Activated naive CD4-positive, alpha-beta T cell treated with anti-CD3 and anti-CD28 coated beads, Interleukin-2, amount 50 U/mL, for 24 hours (primary cell): ENCODE measurements around the gene ISG20.
A peak's percentile ranks its signal among the peaks of the same experiment; 100 is the strongest.

ENCODE experiments used
- H3K27ac Mint-ChIP-seq: one replicate; pipeline ENCODE4 v1.8.0; 2021; ENCODE audit warnings: mild to moderate bottlenecking, mixed read lengths
- H3K27me3 Mint-ChIP-seq: one replicate; pipeline ENCODE4 v1.8.0; 2021; ENCODE audit warnings: mixed read lengths
- H3K36me3 Mint-ChIP-seq: one replicate; pipeline ENCODE4 v1.8.0; 2021; ENCODE audit warnings: mixed read lengths
- H3K4me1 Mint-ChIP-seq: one replicate; pipeline ENCODE4 v1.8.0; 2021; ENCODE audit warnings: mixed read lengths
- H3K4me3 Mint-ChIP-seq: one replicate; pipeline ENCODE4 v1.8.0; 2021; ENCODE audit warnings: mild to moderate bottlenecking, mixed read lengths
- H3K9me3 Mint-ChIP-seq: one replicate; pipeline ENCODE4 v1.8.0; 2021; ENCODE audit warnings: mixed read lengths

The ISG20 gene

GRCh38 chr15:88638626-88639372 lies at the start of gene ISG20:
Gene ISG20 (plus strand): TSS chr15:88639016. CDS start chr15:88639367, 351 bp downstream.
- H3K36me3 Mint-ChIP-seq = peaks cover 19% of the 10 kb centered on the region
- peaks cover 80% of the 10 kb centered on the region for H3K4me1 Mint-ChIP-seq
- H3K4me3 Mint-ChIP-seq = peak within 1 kb of the TSS; percentile 92
- H3K27me3 Mint-ChIP-seq = no peaks in the 10 kb centered on the region
- no peaks in the 10 kb centered on the region for H3K9me3 Mint-ChIP-seq
- H3K27ac Mint-ChIP-seq = peak within 1 kb of the TSS; percentile 98

DNA sequence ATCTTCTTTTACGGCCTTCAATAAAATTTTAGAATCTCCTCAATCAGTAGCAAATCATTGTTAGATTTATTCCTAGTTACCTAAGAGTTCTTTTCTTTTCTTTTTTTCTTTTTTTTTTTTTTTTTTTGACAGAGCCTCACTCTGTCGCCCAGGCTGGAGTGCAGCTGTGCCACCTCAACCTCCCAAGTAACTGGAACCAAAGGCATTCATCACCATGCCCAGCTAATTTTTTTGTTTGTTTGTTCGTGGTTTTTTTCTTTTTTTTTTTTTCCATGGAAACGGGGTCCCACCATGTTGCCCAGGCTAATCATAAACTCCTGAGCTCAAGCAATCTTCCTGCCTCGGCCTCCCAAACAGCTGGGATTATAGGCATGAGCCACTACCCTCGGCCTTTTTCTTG lies 48.1 kb upstream of the ISG20 start:
- H3K36me3 Mint-ChIP-seq = no peaks in the 10 kb centered on the region
- H3K4me3 Mint-ChIP-seq = no peak overlapping the region
- H3K9me3 Mint-ChIP-seq = no peaks in the 10 kb centered on the region
- H3K27me3 Mint-ChIP-seq = no peaks in the 10 kb centered on the region
- H3K4me1 Mint-ChIP-seq = peaks cover 5% of the 10 kb centered on the region
- H3K27ac Mint-ChIP-seq = no peak overlapping the region

DNA sequence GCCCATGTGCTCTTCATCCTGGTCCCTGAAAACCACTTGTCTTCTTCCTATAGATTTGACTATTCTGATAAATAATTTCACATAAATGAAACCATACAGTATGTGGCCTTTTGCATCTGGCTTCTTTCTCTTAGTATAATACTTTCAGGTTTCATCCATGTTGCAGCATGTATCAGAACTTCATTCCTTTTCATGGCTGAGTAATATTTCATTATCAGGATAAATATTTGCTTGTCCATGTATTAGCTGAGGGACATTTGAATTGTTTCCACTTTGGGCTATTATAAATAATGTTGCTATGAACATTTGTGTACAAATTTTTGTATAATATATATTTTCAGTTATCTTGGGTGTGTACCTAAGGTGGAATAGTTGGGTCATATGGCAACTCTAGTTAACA lies 47.4 kb upstream of the ISG20 start:
- Mint-ChIP-seq H3K4me3 (no peak overlapping the region), H3K27ac (no peak overlapping the region), H3K9me3 (no peaks in the 10 kb centered on the region), H3K4me1 (peaks cover 5% of the 10 kb centered on the region), H3K27me3 (no peaks in the 10 kb centered on the region), H3K36me3 (no peaks in the 10 kb centered on the region)

GRCh38 chr15:88603885-88604284 lies 34.9 kb upstream of the ISG20 start:
- Mint-ChIP-seq H3K27me3 (peaks cover 45% of the 10 kb centered on the region), H3K36me3 (peaks cover 3% of the 10 kb centered on the region), H3K4me3 (peak overlapping the region; percentile 70), H3K27ac (no peak overlapping the region), H3K4me1 (peaks cover 24% of the 10 kb centered on the region), H3K9me3 (peaks cover 5% of the 10 kb centered on the region)

DNA sequence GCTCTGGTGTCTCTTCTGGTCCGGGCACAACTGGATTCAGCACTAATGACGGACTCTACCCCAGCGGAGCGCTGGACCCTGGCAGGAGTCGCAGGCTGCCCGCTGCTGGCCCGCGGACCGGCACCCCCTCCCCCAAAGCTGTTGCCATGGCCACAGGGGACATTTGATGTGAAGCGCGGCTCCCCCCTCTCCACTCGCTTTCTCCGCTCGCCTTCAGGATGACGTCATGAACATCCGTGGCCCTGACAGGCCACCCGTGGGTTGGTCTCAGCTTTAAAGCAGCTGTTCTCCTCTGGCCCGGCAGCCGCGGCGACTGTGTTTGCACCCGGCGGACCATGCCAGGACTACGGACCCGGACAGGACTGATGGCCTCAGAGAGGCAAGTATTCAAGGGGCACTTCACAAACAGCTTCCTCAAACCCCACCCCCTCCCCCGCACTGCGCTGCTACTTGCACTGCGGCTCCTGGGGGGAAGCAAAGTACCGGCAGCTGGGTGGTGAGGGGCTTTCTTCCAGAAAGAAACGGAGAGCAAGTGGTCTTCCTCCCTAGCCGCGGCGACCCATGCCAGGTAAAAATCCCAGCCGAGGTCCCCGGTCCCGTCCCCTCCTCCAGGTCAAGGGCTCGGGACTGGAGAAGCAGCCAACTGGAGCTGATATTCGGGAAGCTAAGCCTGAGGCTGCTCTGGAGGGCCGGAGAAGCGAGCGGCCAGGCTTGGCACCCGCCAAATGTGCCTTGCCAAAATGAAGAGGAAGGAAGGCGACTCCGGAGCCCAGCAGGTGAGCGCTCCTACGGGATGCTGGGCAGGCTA lies 34.2 kb upstream of the ISG20 start:
- Mint-ChIP-seq H3K27ac (no peak overlapping the region), H3K36me3 (peaks cover 3% of the 10 kb centered on the region), H3K9me3 (peaks cover 5% of the 10 kb centered on the region), H3K4me3 (peak overlapping the region; percentile 57), H3K4me1 (peaks cover 24% of the 10 kb centered on the region), H3K27me3 (peaks cover 48% of the 10 kb centered on the region)

- H3K4me3 Mint-ChIP-seq = no peak overlapping the region
- peaks cover 5% of the 10 kb centered on the region for H3K9me3 Mint-ChIP-seq
- H3K27me3 Mint-ChIP-seq = peaks cover 49% of the 10 kb centered on the region
- H3K27ac Mint-ChIP-seq = no peak overlapping the region
- peaks cover 24% of the 10 kb centered on the region for H3K4me1 Mint-ChIP-seq
- H3K36me3 Mint-ChIP-seq = peaks cover 3% of the 10 kb centered on the region
Observed at GRCh38 chr15:88605189-88606069, 33.4 kb upstream of the ISG20 start.

DNA sequence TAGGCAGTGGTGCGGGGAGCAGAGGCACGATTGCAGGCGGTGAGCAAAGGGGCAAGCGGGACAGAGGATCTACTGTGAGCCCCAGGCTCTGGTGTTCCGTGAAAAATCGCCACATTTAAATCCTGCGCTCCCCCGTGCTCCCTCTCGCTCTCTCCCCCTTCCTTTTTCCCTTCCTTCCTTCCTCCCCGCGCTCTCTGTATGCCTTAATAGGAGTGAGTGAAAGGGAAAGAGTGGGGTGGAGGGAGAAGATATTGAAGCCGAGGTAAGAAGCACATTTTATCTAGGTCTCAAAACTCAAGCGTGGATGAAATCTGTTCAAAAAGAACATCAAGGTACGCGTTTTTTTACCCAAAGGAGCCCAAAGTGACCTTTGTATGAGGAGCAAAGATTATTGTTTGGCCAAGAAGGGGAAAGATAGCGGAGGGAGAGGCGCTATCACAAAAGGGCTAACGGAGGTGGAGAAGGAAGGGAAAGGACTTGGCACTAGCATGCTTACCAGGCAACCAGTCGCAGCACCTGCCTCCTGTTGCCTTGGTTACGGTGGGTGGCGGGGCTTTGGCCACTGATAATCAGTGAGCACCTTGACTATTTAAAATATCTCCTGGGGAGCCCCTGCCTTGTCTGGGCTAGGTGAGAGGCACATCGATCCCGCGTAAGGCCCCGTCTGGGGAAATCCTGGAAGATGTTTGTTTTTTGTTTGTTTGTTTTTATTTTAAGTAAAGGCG lies 32.6 kb upstream of the ISG20 start:
- peak overlapping the region; percentile 30 for H3K4me3 Mint-ChIP-seq
- H3K27ac Mint-ChIP-seq = no peak overlapping the region
- peaks cover 3% of the 10 kb centered on the region for H3K36me3 Mint-ChIP-seq
- peaks cover 5% of the 10 kb centered on the region for H3K9me3 Mint-ChIP-seq
- H3K4me1 Mint-ChIP-seq = peaks cover 24% of the 10 kb centered on the region
- H3K27me3 Mint-ChIP-seq = peaks cover 49% of the 10 kb centered on the region

DNA sequence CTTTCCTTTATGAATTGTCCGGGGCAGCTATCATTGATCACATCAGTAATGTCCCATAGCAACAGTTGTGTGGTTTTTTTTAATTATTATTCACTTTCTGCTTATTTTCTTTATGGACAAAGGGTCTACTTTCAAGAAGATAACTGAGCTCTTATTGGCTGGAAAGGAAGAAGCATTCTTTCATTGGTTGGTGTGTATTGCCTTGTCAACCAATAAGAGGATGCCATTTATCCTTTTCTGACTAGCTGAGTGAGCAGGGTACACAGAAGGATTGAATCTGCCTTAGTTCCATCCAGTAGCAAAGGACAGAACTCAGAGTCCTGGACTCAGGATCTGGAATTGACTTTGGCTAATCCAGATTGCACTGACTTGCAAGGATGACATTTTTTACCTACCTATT lies 30.9 kb upstream of the ISG20 start:
- Mint-ChIP-seq H3K9me3 (peaks cover 5% of the 10 kb centered on the region), H3K4me3 (no peak overlapping the region), H3K36me3 (peaks cover 3% of the 10 kb centered on the region), H3K4me1 (peaks cover 24% of the 10 kb centered on the region), H3K27ac (no peak overlapping the region), H3K27me3 (peaks cover 48% of the 10 kb centered on the region)

GRCh38 chr15:88608607-88609181 lies 30.1 kb upstream of the ISG20 start:
- H3K4me1 Mint-ChIP-seq = peaks cover 22% of the 10 kb centered on the region
- peaks cover 3% of the 10 kb centered on the region for H3K36me3 Mint-ChIP-seq
- H3K27me3 Mint-ChIP-seq = peaks cover 44% of the 10 kb centered on the region
- H3K4me3 Mint-ChIP-seq = no peak overlapping the region
- H3K27ac Mint-ChIP-seq = no peak overlapping the region
- peaks cover 5% of the 10 kb centered on the region for H3K9me3 Mint-ChIP-seq

DNA sequence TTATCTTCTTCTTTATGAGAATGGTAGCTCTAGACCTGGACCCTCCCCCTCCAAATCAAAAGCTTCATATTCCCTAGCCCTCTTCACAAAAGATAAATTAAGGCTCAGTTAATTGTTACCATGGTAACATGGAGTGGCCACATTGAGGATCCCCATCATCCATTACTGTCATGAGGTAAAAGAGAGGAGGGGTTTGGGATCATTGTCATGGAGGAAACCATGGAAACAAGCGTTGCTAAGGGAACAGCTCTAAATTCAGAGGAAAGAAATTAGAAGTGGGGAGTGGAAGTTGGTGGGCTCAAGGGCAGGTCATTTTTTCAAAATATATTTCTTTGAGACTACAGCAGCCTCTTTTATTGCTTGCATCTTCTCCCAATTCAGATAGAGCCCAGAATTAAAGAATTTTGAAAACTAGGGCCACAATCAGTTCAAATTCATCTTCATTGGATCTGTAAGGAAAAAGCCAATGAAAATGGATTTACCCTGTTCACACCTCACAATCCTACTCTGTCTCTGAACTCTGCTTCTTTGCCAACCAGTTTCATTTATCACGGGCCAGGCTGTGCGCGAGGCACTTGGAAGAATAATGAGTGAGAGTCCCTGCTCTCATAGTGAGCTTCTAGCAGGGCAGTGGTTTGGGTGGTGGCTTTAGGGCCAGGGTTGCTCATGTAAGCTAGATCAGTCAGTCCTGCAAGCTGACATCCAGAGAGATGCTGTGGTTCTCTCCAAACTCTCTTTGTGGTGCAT lies 29.3 kb upstream of the ISG20 start:
- Mint-ChIP-seq H3K9me3 (peaks cover 5% of the 10 kb centered on the region), H3K4me3 (no peak overlapping the region), H3K4me1 (peaks cover 16% of the 10 kb centered on the region), H3K27ac (no peak overlapping the region), H3K27me3 (peaks cover 38% of the 10 kb centered on the region), H3K36me3 (peaks cover 3% of the 10 kb centered on the region)

DNA sequence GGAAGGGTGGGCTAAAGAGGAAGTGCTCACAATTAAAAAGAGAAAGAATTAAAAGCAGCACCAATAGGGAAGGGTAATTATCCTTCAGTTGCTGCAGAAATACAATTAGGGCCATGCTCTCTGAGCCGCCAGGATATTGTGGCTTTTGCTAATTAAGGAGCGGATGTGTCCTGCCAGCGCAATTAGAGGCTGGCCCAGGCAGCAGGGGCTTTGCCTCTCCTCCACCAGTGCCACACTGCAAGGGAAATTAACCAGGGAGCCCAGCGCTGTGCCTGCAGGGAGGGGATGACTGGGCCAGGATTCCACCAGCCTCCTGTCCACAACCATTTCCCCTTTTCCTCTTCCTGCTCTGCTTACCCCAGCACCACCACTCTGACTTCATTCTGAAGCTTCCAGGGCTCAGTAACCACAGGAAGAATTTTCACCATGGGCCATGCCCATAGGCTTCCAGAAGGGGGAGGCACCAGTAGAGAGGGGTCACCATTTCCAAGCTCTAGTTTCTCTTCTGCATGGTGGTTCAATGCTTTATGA lies 28.1 kb upstream of the ISG20 start:
- Mint-ChIP-seq H3K4me3 (no peak overlapping the region), H3K4me1 (peaks cover 6% of the 10 kb centered on the region), H3K9me3 (peaks cover 5% of the 10 kb centered on the region), H3K27ac (no peak overlapping the region), H3K36me3 (peaks cover 3% of the 10 kb centered on the region), H3K27me3 (peaks cover 29% of the 10 kb centered on the region)

DNA sequence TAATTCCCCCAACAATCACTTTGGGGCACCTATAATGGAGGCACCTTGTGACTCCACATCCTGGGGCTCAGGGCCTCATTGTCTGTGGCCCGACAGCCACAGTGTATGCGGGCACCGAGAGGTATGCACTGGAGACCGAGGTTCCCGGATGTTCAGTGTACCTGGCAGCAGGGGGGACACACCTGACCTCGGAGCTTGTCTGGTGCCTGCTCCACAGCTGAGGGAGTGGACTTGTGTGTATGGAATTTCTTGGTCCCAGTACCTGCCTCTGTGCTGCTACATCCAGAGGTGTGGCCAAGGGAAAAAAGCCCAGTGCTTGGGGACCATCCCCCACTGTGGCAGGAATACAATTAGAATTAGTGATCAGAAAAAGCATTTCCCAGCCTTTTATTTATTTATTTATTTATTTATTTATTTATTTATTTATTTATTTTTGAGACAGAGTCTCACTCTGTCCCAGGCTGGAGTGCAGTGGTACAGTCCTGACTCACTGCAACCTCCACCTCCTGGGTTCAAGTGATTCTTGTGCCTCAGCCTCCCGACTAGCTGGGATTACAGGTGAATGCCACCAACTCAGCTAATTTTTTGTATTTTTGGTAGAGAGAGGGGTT lies 26.5 kb upstream of the ISG20 start:
- H3K4me3 Mint-ChIP-seq = no peak overlapping the region
- H3K27me3 Mint-ChIP-seq = peaks cover 18% of the 10 kb centered on the region
- H3K9me3 Mint-ChIP-seq = peaks cover under 1% of the 10 kb centered on the region
- H3K27ac Mint-ChIP-seq = no peak overlapping the region
- no peaks in the 10 kb centered on the region for H3K36me3 Mint-ChIP-seq
- no peaks in the 10 kb centered on the region for H3K4me1 Mint-ChIP-seq

DNA sequence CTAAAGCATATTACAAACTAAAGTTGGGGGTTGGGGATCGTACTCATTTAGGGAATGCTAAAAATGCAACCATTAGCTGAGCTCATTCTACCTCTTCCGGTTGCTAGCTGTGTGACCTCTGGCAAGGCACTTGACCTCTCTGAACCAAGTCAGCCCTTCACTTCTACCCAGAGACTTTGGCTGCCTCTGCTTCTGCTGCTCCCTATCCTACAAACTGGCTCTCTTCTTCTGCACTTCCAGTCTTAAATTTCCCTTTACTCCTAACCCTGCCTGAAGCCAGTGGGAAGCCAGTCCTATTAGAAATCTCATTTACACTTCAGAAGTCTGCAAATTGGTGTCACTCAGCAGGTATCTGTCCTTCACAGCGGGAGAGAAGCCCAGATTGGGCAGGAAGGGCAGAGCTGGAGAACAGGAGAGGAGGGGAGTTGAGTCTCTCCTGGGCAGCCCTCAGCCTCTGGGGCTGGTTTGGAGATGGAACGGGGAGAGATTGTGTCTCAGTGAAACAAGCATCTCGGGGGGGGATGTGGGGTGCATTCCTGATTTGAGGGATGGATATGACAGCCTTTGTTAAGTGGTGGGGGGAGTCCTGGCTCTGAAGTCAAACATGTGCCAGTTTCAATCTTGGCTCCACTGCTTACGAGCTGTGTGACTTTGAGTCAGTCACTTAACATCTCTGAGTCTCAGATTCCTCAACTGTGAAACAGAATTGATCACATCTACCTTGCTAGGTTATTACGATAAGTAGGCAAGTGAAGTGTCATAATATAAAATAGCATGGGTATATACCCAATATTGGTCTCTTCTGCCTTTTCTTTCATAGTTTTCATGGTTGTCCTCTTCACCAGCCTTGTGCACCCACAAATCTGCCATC lies 25.5 kb upstream of the ISG20 start:
- H3K36me3 Mint-ChIP-seq = no peaks in the 10 kb centered on the region
- H3K4me3 Mint-ChIP-seq = no peak overlapping the region
- no peak overlapping the region for H3K27ac Mint-ChIP-seq
- H3K27me3 Mint-ChIP-seq = peaks cover 11% of the 10 kb centered on the region
- no peaks in the 10 kb centered on the region for H3K4me1 Mint-ChIP-seq
- no peaks in the 10 kb centered on the region for H3K9me3 Mint-ChIP-seq
